COR-L47 (cell line): Measurements from ENCODE around the gene SLC19A3.
"Not testable (repeated sequence)": the region's sequence is repeated elsewhere in the genome, so short reads cannot be mapped to it uniquely, and the experiment has no call there.

Source experiments
- DNase-seq: peaks from one replicate; lab custom pipeline; 2025; lab: John Stamatoyannopoulos, UW

Gene SLC19A3

GRCh38 chr2:227703280-227703732 is 14.5 kb downstream of the SLC19A3 start:
- no peak for DNase-seq

- no peak for DNase-seq
These were observed 16.3 kb downstream of the SLC19A3 start for GRCh38 chr2:227701556-227701955.

- DNase-seq, result no peak
These were observed 20.7 kb downstream of the SLC19A3 start for GRCh38 chr2:227696990-227697679.

- DNase-seq, result no peak
These were observed 30.6 kb downstream of the SLC19A3 start for GRCh38 chr2:227687189-227687588.

- no peak for DNase-seq
These were observed 33.6 kb downstream of the SLC19A3 start for GRCh38 chr2:227684258-227684657.

- DNase-seq, result no peak
These were observed 39.9 kb downstream of the SLC19A3 start for GRCh38 chr2:227677928-227678327.

GRCh38 chr2:227674485-227674884 is 43.3 kb downstream of the SLC19A3 start:
- DNase-seq, result no peak

- not testable (repeated sequence) for DNase-seq
These were observed 44.2 kb downstream of the SLC19A3 start for GRCh38 chr2:227673620-227674019.

GRCh38 chr2:227671170-227671905 is 46.5 kb downstream of the SLC19A3 start:
- no peak for DNase-seq

- DNase-seq, result not testable (repeated sequence)
These were observed 51.1 kb downstream of the SLC19A3 start, which contains the start of gene SCYGR5 for GRCh38 chr2:227666631-227667170. Gene SCYGR5 (plus strand): TSS chr2:227666804. CDS start chr2:227666804, 0 bp downstream.

- DNase-seq, result no peak
These were observed 52.5 kb downstream of the SLC19A3 start for GRCh38 chr2:227665189-227665940.

- no peak for DNase-seq
These were observed 56.0 kb downstream of the SLC19A3 start for GRCh38 chr2:227661827-227662226.

- DNase-seq, result no peak
These were observed 56.7 kb downstream of the SLC19A3 start for GRCh38 chr2:227661025-227661649.

- DNase-seq, result no peak
These were observed 60.5 kb downstream of the SLC19A3 start for GRCh38 chr2:227657199-227657845.

GRCh38 chr2:227655454-227655853 is 62.4 kb downstream of the SLC19A3 start:
- DNase-seq, result no peak

- DNase-seq, result no peak
These were observed 63.4 kb downstream of the SLC19A3 start for GRCh38 chr2:227654426-227654825.

GRCh38 chr2:227653419-227653818 is 64.4 kb downstream of the SLC19A3 start:
- DNase-seq, result no peak

- DNase-seq, result no peak
These were observed 73.8 kb downstream of the SLC19A3 start for GRCh38 chr2:227643990-227644551.

GRCh38 chr2:227642656-227643055 is 75.2 kb downstream of the SLC19A3 start:
- DNase-seq, result no peak

- DNase-seq, result no peak
These were observed 83.6 kb downstream of the SLC19A3 start for GRCh38 chr2:227634201-227634600.
